Fibroblast of the aortic adventitia (primary cell): Measurements from ENCODE around the gene CCNK. TPM values are rescaled to one million over a fixed set of nuclear protein-coding genes. Genes with fewer than 3 reads are reported as not detected.
A peak's percentile ranks its signal among the peaks of the same experiment; 100 is the strongest.

Source experiments
- DNase-seq: peaks from one replicate; pipeline ENCODE4 v3.0.0-alpha.2; 2010; ENCODE audit warnings: low read depth
- H3K4me3 ChIP-seq: 2 replicates; pipeline ENCODE4 v1.5.1; 2011; ENCODE audit warnings: low read depth, mild to moderate bottlenecking, control low read depth, low read length, moderate library complexity
- CTCF ChIP-seq: IDR thresholded peaks from 2 replicates; pipeline ENCODE4 v1.5.1; 2011; ENCODE audit warnings: mild to moderate bottlenecking, low read length, control low read depth, inconsistent platforms; ENCODE audit not compliant: insufficient read depth
- total RNA-seq: library from RNA; depleted of rRNA; stranded (reverse); fragments of >200 nt; gene quantifications from 2 replicates; pipeline ENCODE4 v1.2.3, GENCODE V29; 2012; ENCODE audit warnings: low replicate concordance

Gene CCNK
- total RNA-seq = 3.8 and 27.3 TPM in 2 replicates

DNA sequence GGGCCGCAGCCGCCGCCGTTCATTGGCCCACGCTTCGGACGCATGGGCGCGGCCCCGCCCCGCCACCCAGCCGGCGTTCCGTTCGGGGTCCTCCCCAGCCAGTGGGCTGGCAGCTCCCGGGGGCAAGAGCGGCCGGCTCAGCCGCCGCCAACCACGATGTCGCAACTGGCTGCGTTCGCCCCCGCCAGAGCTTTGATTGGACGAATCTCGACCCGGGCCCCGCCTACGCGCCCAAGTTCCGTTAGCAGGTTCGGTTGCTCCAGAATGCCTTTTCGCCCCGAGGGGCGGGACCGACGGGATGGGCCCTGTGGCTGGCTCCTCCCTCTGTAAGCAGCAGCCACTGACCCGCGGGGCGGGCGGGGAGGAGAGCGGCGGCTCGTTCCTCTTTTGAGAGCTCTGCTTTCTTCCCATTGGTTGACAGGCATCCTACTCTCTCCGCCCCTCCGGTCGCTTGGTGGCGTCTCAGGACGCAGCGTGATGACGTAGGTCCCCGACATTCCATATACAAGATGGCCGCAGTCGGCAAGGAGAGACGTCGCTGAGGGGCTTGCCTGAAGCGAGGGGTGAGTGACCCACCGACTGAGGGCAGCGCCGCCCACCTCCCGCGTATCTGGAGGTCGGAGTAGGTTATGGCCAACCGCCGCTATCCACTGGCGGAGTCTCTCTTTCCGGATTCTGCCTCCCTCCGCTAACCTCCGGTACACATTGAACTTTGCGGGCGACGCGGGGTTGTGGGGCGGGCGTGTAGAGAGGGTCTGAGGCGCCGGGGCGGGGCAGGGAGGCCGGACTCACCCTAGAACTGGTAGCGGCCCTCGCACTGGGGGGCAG, at the start of gene CCNK:
Gene CCNK, plus strand, starts transcription at position 493 of the 828 bp plus-strand sequence. CDS start 11,269 bp downstream, outside the sequence.
- peak; percentile 100 for DNase-seq
- H3K4me3 ChIP-seq = peak within 1 kb of the TSS; percentile 95
- TF ChIP-seq CTCF = no peak

DNA sequence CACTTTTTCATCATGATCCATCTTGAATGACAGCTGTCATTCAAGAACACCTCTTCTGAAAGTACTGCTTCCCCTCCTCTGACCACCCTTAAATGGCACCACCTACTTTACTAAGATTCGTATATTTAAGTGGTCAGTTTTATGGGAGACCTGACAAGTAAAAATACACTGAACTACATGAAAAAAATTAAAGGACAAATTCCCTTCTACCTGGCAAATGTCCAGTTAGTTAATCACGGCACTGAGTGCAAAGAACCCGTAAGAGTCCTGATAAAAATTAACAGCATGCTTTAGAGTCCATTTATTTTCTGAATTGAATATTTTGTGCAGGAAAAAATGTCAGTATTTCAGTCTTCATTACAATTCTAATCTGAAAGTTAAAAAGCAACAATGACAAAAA, 49.2 kb upstream of the CCNK start:
- DNase-seq = peak; percentile 8
- H3K4me3 ChIP-seq = no peak overlapping the region
- TF ChIP-seq CTCF = no peak

DNA sequence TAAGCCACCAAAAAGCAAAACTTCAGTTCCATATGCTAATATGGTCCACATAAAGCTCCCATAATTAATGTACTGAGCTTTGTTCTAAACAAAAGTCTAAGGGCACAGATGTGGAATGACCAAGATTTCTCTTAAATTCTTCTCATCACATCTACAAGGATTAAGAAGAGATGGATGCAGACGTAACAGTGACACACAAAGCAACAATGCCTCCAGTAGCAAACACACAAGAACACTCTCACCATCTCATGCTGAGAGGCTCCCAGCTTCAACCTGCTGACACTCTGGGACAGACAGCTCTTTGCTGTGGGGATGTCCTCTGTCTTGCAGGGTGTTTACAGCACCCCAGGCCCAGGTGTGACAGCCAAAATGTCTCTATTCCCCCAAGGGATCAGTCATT, 48.7 kb upstream of the CCNK start:
- TF ChIP-seq CTCF = no peak
- DNase-seq = no peak
- H3K4me3 ChIP-seq = no peak overlapping the region

DNA sequence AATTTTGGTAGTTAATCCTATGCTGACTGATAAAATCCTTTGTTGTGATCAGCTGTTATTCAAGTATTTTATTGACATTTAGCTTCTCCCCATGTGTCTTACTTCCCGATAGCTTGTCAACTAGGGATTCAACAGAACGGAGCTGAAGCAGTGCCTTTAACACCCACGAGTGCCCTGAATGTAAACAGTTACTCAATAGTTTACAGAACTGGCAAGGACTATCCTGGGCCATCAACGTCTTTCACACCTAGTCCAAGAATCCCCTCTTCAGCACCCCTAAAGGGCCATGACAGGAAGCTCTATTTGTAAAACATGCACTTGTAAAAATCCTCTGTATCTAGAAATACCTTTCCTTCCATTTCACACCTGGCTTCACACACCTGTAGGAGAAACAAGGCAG, 45.9 kb upstream of the CCNK start:
- no peak for TF ChIP-seq CTCF
- H3K4me3 ChIP-seq = no peak overlapping the region
- no peak for DNase-seq

- no peak for TF ChIP-seq CTCF
- no peak overlapping the region for H3K4me3 ChIP-seq
- no peak for DNase-seq
Measured at GRCh38 chr14:99436247-99437180, 44.7 kb upstream of the CCNK start.

- no peak for TF ChIP-seq CTCF
- H3K4me3 ChIP-seq = no peak overlapping the region
- DNase-seq = no peak
Measured at GRCh38 chr14:99437706-99438105, 43.5 kb upstream of the CCNK start.
